Brain microvascular endothelial cell (primary cell): ENCODE measurements around the gene RTN4RL2.

Experiments
- DNase-seq: peaks from one replicate; pipeline ENCODE4 v3.0.0-alpha.2; 2020
- H3K27ac ChIP-seq: fragments of 250-450 bp; sonication (Bioruptor Pico); 2 replicates; pipeline ENCODE4 v1.5.1; 2020; ENCODE audit warnings: mild to moderate bottlenecking, moderate library complexity
- H3K27me3 ChIP-seq: fragments of 250-450 bp; sonication (Bioruptor Pico); replicated peaks from 2 replicates; pipeline ENCODE4 v1.5.1; 2020; ENCODE audit warnings: mild to moderate bottlenecking
- H3K36me3 ChIP-seq: fragments of 250-450 bp; sonication (Bioruptor Pico); replicated peaks from 2 replicates; pipeline ENCODE4 v1.5.1; 2020; ENCODE audit warnings: mild to moderate bottlenecking
- H3K4me3 ChIP-seq: 2 replicates; pipeline ENCODE4 v1.5.1; 2011; ENCODE audit warnings: low read depth, mild to moderate bottlenecking, control low read depth, low read length, moderate library complexity
- in situ Hi-C: cut with HindIII; loops from 2 replicates; pipeline ENCODE4 v1.10.0; 2017; ENCODE audit warnings: low sequenced_read_pairs, low pct_ligation_motif_present
- TF ChIP-seq, protein P1 (sequence below): IDR thresholded peaks from 2 replicates; pipeline ENCODE4 v1.5.1; 2011; ENCODE audit warnings: low read depth, mild to moderate bottlenecking, moderate library complexity, low read length, control low read depth, inconsistent platforms; ENCODE audit errors: missing control alignments

The RTN4RL2 gene

DNA sequence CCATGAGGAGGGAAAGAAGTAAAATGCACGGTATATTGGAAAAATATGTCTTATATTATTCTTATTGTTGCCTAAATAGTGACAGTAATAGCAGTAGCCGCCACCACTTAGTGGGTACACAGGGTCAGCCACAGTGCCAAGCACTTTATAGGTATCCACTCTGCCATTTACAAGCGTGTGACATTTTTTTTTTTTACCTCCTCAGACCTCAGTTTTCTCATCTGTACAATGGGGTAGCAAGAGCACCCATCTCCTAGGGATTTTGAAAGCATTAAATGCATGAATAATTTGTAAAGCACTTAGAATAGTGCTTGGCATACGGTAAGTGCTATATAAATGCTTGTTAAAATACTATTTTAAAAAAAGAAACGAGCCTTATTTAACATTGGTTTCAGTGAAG, 8.9 kb downstream of the RTN4RL2 start:
- Histone ChIP-seq H3K36me3 (no peaks in the 10 kb centered on the region), H3K4me3 (no peak overlapping the region), H3K27ac (no peak overlapping the region), H3K27me3 (no peaks in the 10 kb centered on the region)
- TF ChIP-seq, protein P1, sequence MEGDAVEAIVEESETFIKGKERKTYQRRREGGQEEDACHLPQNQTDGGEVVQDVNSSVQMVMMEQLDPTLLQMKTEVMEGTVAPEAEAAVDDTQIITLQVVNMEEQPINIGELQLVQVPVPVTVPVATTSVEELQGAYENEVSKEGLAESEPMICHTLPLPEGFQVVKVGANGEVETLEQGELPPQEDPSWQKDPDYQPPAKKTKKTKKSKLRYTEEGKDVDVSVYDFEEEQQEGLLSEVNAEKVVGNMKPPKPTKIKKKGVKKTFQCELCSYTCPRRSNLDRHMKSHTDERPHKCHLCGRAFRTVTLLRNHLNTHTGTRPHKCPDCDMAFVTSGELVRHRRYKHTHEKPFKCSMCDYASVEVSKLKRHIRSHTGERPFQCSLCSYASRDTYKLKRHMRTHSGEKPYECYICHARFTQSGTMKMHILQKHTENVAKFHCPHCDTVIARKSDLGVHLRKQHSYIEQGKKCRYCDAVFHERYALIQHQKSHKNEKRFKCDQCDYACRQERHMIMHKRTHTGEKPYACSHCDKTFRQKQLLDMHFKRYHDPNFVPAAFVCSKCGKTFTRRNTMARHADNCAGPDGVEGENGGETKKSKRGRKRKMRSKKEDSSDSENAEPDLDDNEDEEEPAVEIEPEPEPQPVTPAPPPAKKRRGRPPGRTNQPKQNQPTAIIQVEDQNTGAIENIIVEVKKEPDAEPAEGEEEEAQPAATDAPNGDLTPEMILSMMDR = no peak
- DNase-seq = no peak
- in situ Hi-C loops = no loop called here

- no peak for DNase-seq
- Histone ChIP-seq H3K27ac (no peak overlapping the region), H3K27me3 (peaks cover 6% of the 10 kb centered on the region), H3K36me3 (no peaks in the 10 kb centered on the region), H3K4me3 (no peak overlapping the region)
- in situ Hi-C loops = no loop called here
- TF ChIP-seq, protein P1 = no peak
These were observed 11.2 kb downstream of the RTN4RL2 start for GRCh38 chr11:57471496-57471895.

- Histone ChIP-seq H3K36me3 (no peaks in the 10 kb centered on the region), H3K27me3 (peaks cover 12% of the 10 kb centered on the region), H3K4me3 (no peak overlapping the region), H3K27ac (no peak overlapping the region)
- DNase-seq = no peak
- in situ Hi-C loops = no loop called here
- TF ChIP-seq, protein P1 = no peak
These were observed 13.0 kb downstream of the RTN4RL2 start for GRCh38 chr11:57473285-57473841.

- no peak for DNase-seq
- TF ChIP-seq, protein P1 = no peak
- in situ Hi-C loops = no loop called here
- H3K27me3 ChIP-seq = peaks cover 12% of the 10 kb centered on the region
- H3K4me3 ChIP-seq = no peak overlapping the region
- H3K36me3 ChIP-seq = no peaks in the 10 kb centered on the region
- H3K27ac ChIP-seq = no peak overlapping the region
These were observed 13.9 kb downstream of the RTN4RL2 start for GRCh38 chr11:57474017-57474802.

DNA sequence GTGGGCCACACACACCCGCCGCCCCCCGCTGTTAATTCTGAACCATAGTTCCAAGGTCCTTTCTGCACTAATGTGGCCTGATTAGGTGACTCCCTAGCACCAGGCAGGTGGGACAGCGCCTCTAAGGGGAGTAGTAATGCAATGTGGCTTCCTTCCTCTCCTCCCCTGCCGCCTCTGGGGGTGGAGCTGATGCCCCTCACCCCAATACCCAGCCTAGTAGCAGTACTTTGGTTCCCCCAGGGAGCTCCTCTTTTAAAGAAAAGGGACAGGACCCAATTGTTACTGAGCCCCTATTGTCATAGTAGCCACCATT, 14.4 kb downstream of the RTN4RL2 start:
- H3K36me3 ChIP-seq = no peaks in the 10 kb centered on the region
- TF ChIP-seq, protein P1 = no peak
- in situ Hi-C loops = no loop called here
- no peak overlapping the region for H3K4me3 ChIP-seq
- no peak overlapping the region for H3K27ac ChIP-seq
- H3K27me3 ChIP-seq = peaks cover 12% of the 10 kb centered on the region
- DNase-seq = no peak

DNA sequence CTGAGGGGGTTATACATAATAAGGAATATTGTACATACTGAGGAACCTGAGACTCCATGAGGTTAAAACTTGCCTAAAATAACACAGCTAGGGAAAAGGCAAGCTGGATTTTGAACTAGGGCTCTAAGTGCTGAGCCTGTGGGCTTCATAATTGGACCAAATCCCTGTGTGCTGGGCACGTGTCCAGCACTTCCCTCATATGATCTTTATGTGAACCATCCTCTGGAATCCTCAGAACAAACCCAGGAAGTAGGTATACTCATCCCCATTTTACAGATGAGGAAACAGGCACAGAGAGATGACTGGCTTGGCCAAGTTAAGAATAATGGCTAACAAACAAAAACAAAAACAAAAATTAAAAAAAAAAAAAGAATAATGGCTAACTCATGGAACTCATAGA, 14.9 kb downstream of the RTN4RL2 start:
- H3K36me3 ChIP-seq = no peaks in the 10 kb centered on the region
- H3K4me3 ChIP-seq = no peak overlapping the region
- no peak overlapping the region for H3K27ac ChIP-seq
- in situ Hi-C loops = no loop called here
- H3K27me3 ChIP-seq = peaks cover 12% of the 10 kb centered on the region
- DNase-seq = no peak
- TF ChIP-seq, protein P1 = no peak
